CD4-positive, alpha-beta T cell (primary cell): ENCODE data around the gene CTPS2. TPM values are rescaled to one million over a fixed set of nuclear protein-coding genes. Genes with fewer than 3 reads are reported as not detected.

Source experiments
- ATAC-seq: fragments of 200-7000 bp; cut with Tn5 transposase; one replicate; pipeline ENCODE4 v1.10.0; 2022; ENCODE audit warnings: mild to moderate bottlenecking; ENCODE audit not compliant: poor library complexity
- CTCF ChIA-PET: fragments of 350-600 bp; sonication (Branson Sonifier 250); formaldehyde crosslinking; loops from one replicate; lab custom pipeline; 2021; ENCODE audit warnings: antibody characterized with exemption, inconsistent platforms; lab: Charles Lee
- POLR2A ChIA-PET: fragments of 350-600 bp; sonication (Branson Sonifier 250); formaldehyde crosslinking; loops from one replicate; lab custom pipeline; 2021; ENCODE audit warnings: antibody characterized with exemption, inconsistent platforms; lab: Charles Lee
- DNase-seq, 14 experiments: peaks; one replicate each; pipeline ENCODE4 v3.0.0-alpha.2; 2013 to 2020; ENCODE audit warnings: mixed read lengths in 2 of 14
- H3K27ac ChIP-seq, 2 donors: one replicate each; pipeline versions ENCODE4 v1.5.1 to v1.7.0; 2013; ENCODE audit warnings: low read length in 2 of 2, low read depth in 1 of 2, mild to moderate bottlenecking in 1 of 2
- H3K27me3 ChIP-seq, 2 experiments: 1 replicate in 1 of 2; 2 replicates in 1 of 2; pipeline versions ENCODE4 v1.6.1 to v1.7.0; 2013; ENCODE audit warnings: low read length in 2 of 2, control low read depth in 1 of 2, mild to moderate bottlenecking in 1 of 2, moderate library complexity in 1 of 2; ENCODE audit not compliant: insufficient read depth in 2 of 2, control insufficient read depth in 1 of 2
- H3K36me3 ChIP-seq: one replicate; pipeline ENCODE4 v1.6.1; 2013; ENCODE audit warnings: low read length, control low read depth; ENCODE audit not compliant: insufficient read depth
- H3K4me1 ChIP-seq: one replicate; pipeline ENCODE4 v1.6.1; 2013; ENCODE audit warnings: low read length, control low read depth; ENCODE audit not compliant: insufficient read depth
- H3K4me3 ChIP-seq: one replicate; pipeline ENCODE4 v1.5.1; 2013; ENCODE audit warnings: mild to moderate bottlenecking, low read length, moderate library complexity
- H3K9me3 ChIP-seq, 2 experiments: 1 replicate in 1 of 2; 2 replicates in 1 of 2; pipeline versions ENCODE4 v1.6.1 to v1.7.0; 2013; ENCODE audit warnings: low read length in 2 of 2, mild to moderate bottlenecking in 2 of 2, control low read depth in 1 of 2, moderate library complexity in 1 of 2; ENCODE audit not compliant: control insufficient read depth in 1 of 2, insufficient read depth in 1 of 2
- H3K27ac Mint-ChIP-seq: one replicate; pipeline ENCODE4 v1.8.0; 2020; ENCODE audit warnings: mixed read lengths
- H3K27me3 Mint-ChIP-seq: one replicate; pipeline ENCODE4 v1.8.0; 2021; ENCODE audit warnings: mixed read lengths
- H3K36me3 Mint-ChIP-seq: one replicate; pipeline ENCODE4 v1.8.0; 2021; ENCODE audit warnings: low read depth, mixed read lengths
- H3K4me1 Mint-ChIP-seq: one replicate; pipeline ENCODE4 v1.8.0; 2021; ENCODE audit warnings: low read depth, mixed read lengths
- H3K4me3 Mint-ChIP-seq: one replicate; pipeline ENCODE4 v1.8.0; 2020; ENCODE audit warnings: mild to moderate bottlenecking, mixed read lengths
- H3K9me3 Mint-ChIP-seq: one replicate; pipeline ENCODE4 v1.8.0; 2020; ENCODE audit warnings: mixed read lengths
- intact Hi-C, 2 experiments: fragments of 100-400 bp; cut with DNase I in 1 of 2; cut with micrococcal nuclease in 1 of 2; formaldehyde crosslinking; loops; one replicate each; pipeline versions ENCODE4 v1.15.1 to v1.9.0; 2023 to 2025; cut with DNase I, micrococcal nuclease
- total RNA-seq, 174 experiments: library from RNA in 2 of 174; stranded (reverse) in 2 of 174; gene quantifications; one replicate each; pipeline ENCODE4 v1.2.3 and lab custom pipeline; 2021 to 2026
- TF ChIP-seq, protein P1 (sequence below): fragments of 200-600 bp; IDR thresholded peaks from one replicate; pipeline ENCODE4 v1.8.0; 2022; ENCODE audit warnings: antibody characterized with exemption, mild to moderate bottlenecking

Gene CTPS2
- total RNA-seq, 2 experiments from 2014 or later = 3.8 to 4.6 TPM

DNA sequence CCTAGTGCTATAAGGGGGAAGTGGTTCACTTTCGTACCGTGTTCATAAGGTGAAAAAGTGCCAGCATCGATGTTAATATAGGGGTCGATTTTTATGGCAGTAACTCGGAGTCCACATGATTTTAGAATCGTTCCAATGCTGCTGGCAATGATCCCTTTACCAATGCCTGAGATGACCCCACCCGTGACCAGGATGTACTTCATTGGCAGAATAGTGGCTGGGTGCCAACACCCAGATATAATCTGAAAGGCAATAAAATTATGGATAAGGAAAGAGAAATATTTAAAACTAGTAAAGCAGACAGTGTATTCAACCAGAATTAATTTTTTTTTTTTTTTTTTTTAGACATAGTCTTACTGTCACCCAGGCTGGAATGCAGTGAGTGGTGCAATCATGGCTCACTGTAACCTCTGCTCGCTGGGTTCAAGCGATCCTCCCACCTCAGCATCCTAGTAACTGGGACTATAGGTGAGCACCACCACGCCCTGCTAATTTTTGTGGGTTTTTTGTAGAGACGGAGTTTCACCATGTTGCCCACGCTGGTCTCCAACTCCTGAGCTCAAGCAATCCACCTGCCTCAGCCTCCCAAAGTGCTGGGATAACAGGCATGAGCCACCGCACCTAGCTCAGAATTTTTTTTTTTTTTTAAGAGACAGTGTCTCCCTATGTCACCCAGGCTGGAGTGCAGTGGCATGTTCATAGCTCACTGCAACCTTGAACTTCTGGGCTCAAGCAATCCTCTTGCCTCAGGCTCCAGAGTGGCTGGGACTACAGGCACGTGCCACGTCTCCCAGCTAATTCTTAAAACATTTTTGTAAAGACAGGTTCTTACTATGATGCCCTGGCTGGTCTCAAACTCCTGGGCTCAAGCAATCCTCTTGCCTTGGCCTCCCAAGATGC, 9.5 kb downstream of the CTPS2 start:
- no peaks in the 10 kb centered on the region for H3K4me1 ChIP-seq

GRCh38 chrX:16700734-16701133, 11.7 kb downstream of the CTPS2 start:
- DNase-seq (no peak), ATAC-seq (no peak)
- H3K4me3 Mint-ChIP-seq = no peak overlapping the region
- intact Hi-C loops = no loop called here
- POLR2A ChIA-PET = no interaction called here
- no peaks in the 10 kb centered on the region for H3K9me3 ChIP-seq
- CTCF ChIA-PET = no interaction called here
- no peaks in the 10 kb centered on the region for H3K36me3 Mint-ChIP-seq
- no peaks in the 10 kb centered on the region for H3K9me3 Mint-ChIP-seq
- no peak overlapping the region for H3K27ac ChIP-seq
- H3K4me1 Mint-ChIP-seq = no peaks in the 10 kb centered on the region
- no peak overlapping the region for H3K4me3 ChIP-seq
- H3K27me3 Mint-ChIP-seq = no peaks in the 10 kb centered on the region
- H3K27me3 ChIP-seq = no peaks in the 10 kb centered on the region
- H3K4me1 ChIP-seq = no peaks in the 10 kb centered on the region
- H3K27ac Mint-ChIP-seq = no peak overlapping the region
- TF ChIP-seq, protein P1, sequence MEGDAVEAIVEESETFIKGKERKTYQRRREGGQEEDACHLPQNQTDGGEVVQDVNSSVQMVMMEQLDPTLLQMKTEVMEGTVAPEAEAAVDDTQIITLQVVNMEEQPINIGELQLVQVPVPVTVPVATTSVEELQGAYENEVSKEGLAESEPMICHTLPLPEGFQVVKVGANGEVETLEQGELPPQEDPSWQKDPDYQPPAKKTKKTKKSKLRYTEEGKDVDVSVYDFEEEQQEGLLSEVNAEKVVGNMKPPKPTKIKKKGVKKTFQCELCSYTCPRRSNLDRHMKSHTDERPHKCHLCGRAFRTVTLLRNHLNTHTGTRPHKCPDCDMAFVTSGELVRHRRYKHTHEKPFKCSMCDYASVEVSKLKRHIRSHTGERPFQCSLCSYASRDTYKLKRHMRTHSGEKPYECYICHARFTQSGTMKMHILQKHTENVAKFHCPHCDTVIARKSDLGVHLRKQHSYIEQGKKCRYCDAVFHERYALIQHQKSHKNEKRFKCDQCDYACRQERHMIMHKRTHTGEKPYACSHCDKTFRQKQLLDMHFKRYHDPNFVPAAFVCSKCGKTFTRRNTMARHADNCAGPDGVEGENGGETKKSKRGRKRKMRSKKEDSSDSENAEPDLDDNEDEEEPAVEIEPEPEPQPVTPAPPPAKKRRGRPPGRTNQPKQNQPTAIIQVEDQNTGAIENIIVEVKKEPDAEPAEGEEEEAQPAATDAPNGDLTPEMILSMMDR = no peak
- H3K36me3 ChIP-seq = no peaks in the 10 kb centered on the region

More for the DNA sequence above, 9.5 kb downstream of the CTPS2 start:
- Histone ChIP-seq H3K9me3 (no peaks in the 10 kb centered on the region), H3K27ac (no peak overlapping the region), H3K4me3 (no peak overlapping the region), H3K27me3 (no peaks in the 10 kb centered on the region), H3K36me3 (no peaks in the 10 kb centered on the region)
- Mint-ChIP-seq H3K27ac (no peak overlapping the region), H3K4me3 (no peak overlapping the region), H3K27me3 (no peaks in the 10 kb centered on the region), H3K9me3 (no peaks in the 10 kb centered on the region), H3K36me3 (peaks cover under 1% of the 10 kb centered on the region), H3K4me1 (no peaks in the 10 kb centered on the region)
- no peak for DNase-seq
- no peak for ATAC-seq
- intact Hi-C loops = no loop called here
- CTCF ChIA-PET = interaction anchor here (0.7 kb wide), 2 partner anchors 16 to 23 kb away, joined by 3 read pairs; no protein-coding TSS in a partner anchor
- POLR2A ChIA-PET = no interaction called here
- TF ChIP-seq, protein P1 = no peak

DNA sequence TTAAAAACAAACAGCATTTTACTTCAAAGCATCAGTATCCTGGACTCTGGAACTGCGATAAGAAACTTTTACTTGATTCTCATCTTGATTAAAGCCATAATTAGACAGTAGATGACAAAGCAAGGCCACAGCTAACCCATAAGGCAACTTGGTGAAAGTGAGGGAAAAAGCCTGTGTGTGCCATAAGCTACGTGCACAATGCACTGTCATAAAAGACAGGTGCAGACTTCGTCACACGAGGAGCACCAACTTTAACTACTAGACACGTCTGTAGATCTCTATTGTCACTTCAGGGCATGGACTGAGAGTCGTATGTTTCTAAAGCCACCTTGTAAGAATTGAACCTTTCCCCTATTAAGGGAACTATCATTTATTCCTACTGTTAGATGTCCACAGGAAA, 13.1 kb downstream of the CTPS2 start:
- Mint-ChIP-seq H3K4me3 (no peak overlapping the region), H3K27me3 (no peaks in the 10 kb centered on the region), H3K4me1 (no peaks in the 10 kb centered on the region), H3K27ac (no peak overlapping the region), H3K36me3 (peaks cover 5% of the 10 kb centered on the region), H3K9me3 (no peaks in the 10 kb centered on the region)
- ATAC-seq = no peak
- no peaks in the 10 kb centered on the region for H3K4me1 ChIP-seq
- no peaks in the 10 kb centered on the region for H3K27me3 ChIP-seq
- TF ChIP-seq, protein P1 = no peak
- intact Hi-C loops = loop anchor here in 1 of 2 experiments (10.0 kb wide), 2 partner anchors 1205 to 1355 kb away; partner anchors contain the start of gene PIR
- no peak overlapping the region for H3K4me3 ChIP-seq
- H3K36me3 ChIP-seq = no peaks in the 10 kb centered on the region
- no peaks in the 10 kb centered on the region for H3K9me3 ChIP-seq
- no peak for DNase-seq
- ChIA-PET POLR2A (no interaction called here), CTCF (no interaction called here)
- H3K27ac ChIP-seq = no peak overlapping the region
